ENCODE measurements around the gene EIF4A3.
"Not testable (repeated sequence)": the region's sequence is repeated elsewhere in the genome, so short reads cannot be mapped to it uniquely, and the experiment has no call there.

EIF4A3 gene

GRCh38 chr17:80095038-80095843 lies 51.7 kb downstream of the EIF4A3 start:
- FAIRE-seq: no peak
- TF ChIP-seq CTCF (IDR thresholded peaks at IDR 0.05; ENCODE audit: insufficient read depth, missing control alignments): no peak

GRCh38 chr17:80092959-80093358 lies 54.0 kb downstream of the EIF4A3 start:
- FAIRE-seq (no peak), DNase-seq (ENCODE audit: insufficient read length, low spot score) (no peak)
- TF ChIP-seq CTCF (IDR thresholded peaks at IDR 0.05; ENCODE audit: insufficient read depth, missing control alignments): no peak

More at GRCh38 chr17:80095038-80095843, 51.7 kb downstream of the EIF4A3 start:
- no peak for DNase-seq (ENCODE audit: insufficient read length, low spot score)

- TF ChIP-seq CTCF (IDR thresholded peaks at IDR 0.05; ENCODE audit: insufficient read depth, missing control alignments): no peak
- FAIRE-seq (no peak), DNase-seq (ENCODE audit: insufficient read length, low spot score) (no peak)
Measured at GRCh38 chr17:80091376-80091775, 55.6 kb downstream of the EIF4A3 start.

- FAIRE-seq: not testable (repeated sequence)
Measured at GRCh38 chr17:80090164-80090563, 56.8 kb downstream of the EIF4A3 start.

GRCh38 chr17:80089762-80090161 lies 57.2 kb downstream of the EIF4A3 start:
- FAIRE-seq (no peak), DNase-seq (ENCODE audit: insufficient read length, low spot score) (no peak)
- no peak for TF ChIP-seq CTCF (IDR thresholded peaks at IDR 0.05; ENCODE audit: insufficient read depth, missing control alignments)

More at GRCh38 chr17:80090164-80090563, 56.8 kb downstream of the EIF4A3 start:
- not testable (repeated sequence) for DNase-seq (ENCODE audit: insufficient read length, low spot score)

GRCh38 chr17:80087346-80088265 lies 59.3 kb downstream of the EIF4A3 start:
- FAIRE-seq (no peak), DNase-seq (ENCODE audit: insufficient read length, low spot score) (no peak)
- no peak for TF ChIP-seq CTCF (IDR thresholded peaks at IDR 0.05; ENCODE audit: insufficient read depth, missing control alignments)

- DNase-seq (ENCODE audit: insufficient read length, low spot score) (no peak), FAIRE-seq (no peak)
- TF ChIP-seq CTCF (IDR thresholded peaks at IDR 0.05; ENCODE audit: insufficient read depth, missing control alignments): no peak
Measured at GRCh38 chr17:80086616-80087015, 60.3 kb downstream of the EIF4A3 start.
